GM04504 (cell line): ENCODE data around the gene MS4A4E.
"Not testable (repeated sequence)": the region's sequence is repeated elsewhere in the genome, so short reads cannot be mapped to it uniquely, and the experiment has no call there.

ENCODE experiments used
- DNase-seq: peaks from one replicate; pipeline ENCODE4 v3.0.0-alpha.2; 2012; ENCODE audit warnings: low read depth

MS4A4E gene

GRCh38 chr11:60170566-60170965, 72.4 kb downstream of the MS4A4E start:
- DNase-seq = no peak

- no peak for DNase-seq
Observed at GRCh38 chr11:60169264-60169915, 73.5 kb downstream of the MS4A4E start.

GRCh38 chr11:60168306-60168705, 74.6 kb downstream of the MS4A4E start:
- no peak for DNase-seq

- DNase-seq = no peak
Observed at GRCh38 chr11:60165951-60166350, 77.0 kb downstream of the MS4A4E start.

- no peak for DNase-seq
Observed at GRCh38 chr11:60165538-60165937, 77.4 kb downstream of the MS4A4E start.

- no peak for DNase-seq
Observed at GRCh38 chr11:60164550-60165075, 78.3 kb downstream of the MS4A4E start.

- no peak for DNase-seq
Observed at GRCh38 chr11:60161766-60162165, 81.2 kb downstream of the MS4A4E start.

- no peak for DNase-seq
Observed at GRCh38 chr11:60161107-60161506, 81.8 kb downstream of the MS4A4E start.

GRCh38 chr11:60159868-60160267, 83.1 kb downstream of the MS4A4E start:
- DNase-seq = no peak

- no peak for DNase-seq
Observed at GRCh38 chr11:60159284-60159683, 83.7 kb downstream of the MS4A4E start.

GRCh38 chr11:60158636-60159035, 84.3 kb downstream of the MS4A4E start:
- DNase-seq = no peak

- DNase-seq = no peak
Observed at GRCh38 chr11:60155931-60156330, 87.0 kb downstream of the MS4A4E start.

GRCh38 chr11:60152727-60153126, 90.2 kb downstream of the MS4A4E start:
- not testable (repeated sequence) for DNase-seq

GRCh38 chr11:60150279-60150678, 92.7 kb downstream of the MS4A4E start:
- no peak for DNase-seq
